ENCODE results near the gene PAX9. TPM values are rescaled to one million over a fixed set of nuclear protein-coding genes. Genes with fewer than 3 reads are reported as not detected.

PAX9 gene
- total RNA-seq, 3 donors from 2014 or later (not counting 1 experiment from before 2014, with no cell fraction given) = not detected

DNA sequence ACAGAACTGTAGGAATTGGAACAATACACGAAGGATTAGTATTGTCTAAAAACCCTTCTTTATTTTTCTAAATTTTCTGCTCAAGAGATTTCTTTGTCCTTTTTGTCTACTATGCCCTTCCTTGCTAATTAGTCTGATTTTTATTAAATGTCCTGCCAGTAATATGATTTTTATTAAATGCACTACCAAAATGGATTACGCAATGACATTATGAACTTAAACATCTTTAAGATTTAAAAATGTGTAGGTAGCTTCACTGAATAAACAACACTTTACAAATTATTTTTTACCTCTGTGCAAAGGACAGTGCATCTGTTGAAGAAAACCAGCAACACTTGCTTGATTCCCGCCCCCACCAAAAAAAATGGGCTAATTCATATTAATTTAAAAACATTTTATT, 8.2 kb upstream of the PAX9 start:
- no peak overlapping the region for H3K27ac ChIP-seq (ENCODE audit: low read length)
- peaks cover 5% of the 10 kb centered on the region for H3K36me3 Mint-ChIP-seq
- no peak overlapping the region for H3K4me3 Mint-ChIP-seq
- TF ChIP-seq, protein P1, sequence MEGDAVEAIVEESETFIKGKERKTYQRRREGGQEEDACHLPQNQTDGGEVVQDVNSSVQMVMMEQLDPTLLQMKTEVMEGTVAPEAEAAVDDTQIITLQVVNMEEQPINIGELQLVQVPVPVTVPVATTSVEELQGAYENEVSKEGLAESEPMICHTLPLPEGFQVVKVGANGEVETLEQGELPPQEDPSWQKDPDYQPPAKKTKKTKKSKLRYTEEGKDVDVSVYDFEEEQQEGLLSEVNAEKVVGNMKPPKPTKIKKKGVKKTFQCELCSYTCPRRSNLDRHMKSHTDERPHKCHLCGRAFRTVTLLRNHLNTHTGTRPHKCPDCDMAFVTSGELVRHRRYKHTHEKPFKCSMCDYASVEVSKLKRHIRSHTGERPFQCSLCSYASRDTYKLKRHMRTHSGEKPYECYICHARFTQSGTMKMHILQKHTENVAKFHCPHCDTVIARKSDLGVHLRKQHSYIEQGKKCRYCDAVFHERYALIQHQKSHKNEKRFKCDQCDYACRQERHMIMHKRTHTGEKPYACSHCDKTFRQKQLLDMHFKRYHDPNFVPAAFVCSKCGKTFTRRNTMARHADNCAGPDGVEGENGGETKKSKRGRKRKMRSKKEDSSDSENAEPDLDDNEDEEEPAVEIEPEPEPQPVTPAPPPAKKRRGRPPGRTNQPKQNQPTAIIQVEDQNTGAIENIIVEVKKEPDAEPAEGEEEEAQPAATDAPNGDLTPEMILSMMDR (IDR thresholded peaks at IDR 0.05) = no peak
- intact Hi-C loops (cut with micrococcal nuclease) = no loop called here
- H3K4me1 ChIP-seq (ENCODE audit: control insufficient read depth, insufficient read depth, low read length) = no peaks in the 10 kb centered on the region
- WGBS (ENCODE audit: insufficient coverage) = 20% methylated on average over 1 of the region's 3 CpGs
- peaks cover 0 to 2% of the 10 kb centered on the region in 2 donors for H3K9me3 Mint-ChIP-seq
- no peak overlapping the region for H3K27ac Mint-ChIP-seq
- H3K9me3 ChIP-seq (ENCODE audit: control insufficient read depth, insufficient read depth, low read length) = peaks cover 20% of the 10 kb centered on the region
- no peak overlapping the region for H3K4me3 ChIP-seq (ENCODE audit: low read length)
- peaks cover 6 to 7% of the 10 kb centered on the region in 2 donors for H3K4me1 Mint-ChIP-seq
- DNase-seq (no peak), ATAC-seq (no peak)
- H3K36me3 ChIP-seq (ENCODE audit: control insufficient read depth, insufficient read depth, low read length) = no peaks in the 10 kb centered on the region
- H3K27me3 Mint-ChIP-seq (ENCODE audit: low read depth in 2 of 2) = peaks cover 40 to 79% of the 10 kb centered on the region in 2 donors
- H3K27me3 ChIP-seq (ENCODE audit: control insufficient read depth, insufficient read depth, low read length) = peaks cover 58% of the 10 kb centered on the region

DNA sequence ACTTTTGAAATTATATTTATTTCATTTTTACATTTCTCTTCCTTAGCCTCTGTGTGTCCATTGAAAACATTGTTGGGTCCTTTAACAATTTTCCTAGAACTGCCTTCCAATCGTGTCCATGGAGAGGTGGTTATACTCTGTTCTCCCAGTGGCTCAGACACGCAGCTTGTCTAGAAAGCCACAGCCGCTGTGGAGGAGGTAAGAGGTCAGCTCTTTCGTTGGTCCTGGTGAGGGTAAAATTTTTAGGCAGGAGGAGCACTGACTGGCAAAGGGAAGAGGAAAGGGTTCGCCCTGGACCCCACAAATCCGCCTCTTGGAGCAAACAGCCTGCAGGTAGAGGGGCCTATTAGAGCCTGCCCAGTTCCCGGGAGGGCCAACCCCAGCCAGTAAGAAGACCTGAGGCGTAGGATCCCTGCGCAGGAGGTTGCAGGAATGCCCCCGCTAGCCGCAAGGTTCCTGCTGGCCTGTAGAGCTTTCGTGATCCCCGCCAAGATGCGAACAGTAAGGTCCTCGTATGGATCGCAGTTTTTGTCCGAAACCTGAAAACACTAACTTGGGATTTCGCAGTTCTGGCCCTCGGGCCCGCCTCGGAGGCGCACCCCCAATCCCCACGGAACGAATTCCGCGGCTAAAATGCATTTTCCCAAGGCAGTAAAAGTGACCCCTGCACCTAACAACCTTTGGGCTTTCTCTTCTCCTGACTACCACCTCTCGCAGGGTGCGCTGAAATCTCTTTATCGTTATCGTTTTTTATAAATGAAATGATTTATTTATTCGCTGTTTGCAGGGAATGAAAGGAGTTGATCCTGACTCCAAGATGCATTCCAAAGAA, 7.5 kb upstream of the PAX9 start:
- WGBS (ENCODE audit: insufficient coverage) = 11% methylated on average over 31 of the region's 31 CpGs
- no peak overlapping the region for H3K27ac Mint-ChIP-seq
- no peak overlapping the region for H3K4me3 Mint-ChIP-seq
- peaks cover 6 to 7% of the 10 kb centered on the region in 2 donors for H3K4me1 Mint-ChIP-seq
- DNase-seq (no peak), ATAC-seq (no peak)
- peaks cover 14% of the 10 kb centered on the region for H3K9me3 ChIP-seq (ENCODE audit: control insufficient read depth, insufficient read depth, low read length)
- no peaks in the 10 kb centered on the region for H3K4me1 ChIP-seq (ENCODE audit: control insufficient read depth, insufficient read depth, low read length)
- H3K27ac ChIP-seq (ENCODE audit: low read length) = no peak overlapping the region
- intact Hi-C loops (cut with micrococcal nuclease) = no loop called here
- H3K36me3 ChIP-seq (ENCODE audit: control insufficient read depth, insufficient read depth, low read length) = no peaks in the 10 kb centered on the region
- TF ChIP-seq, protein P1 (IDR thresholded peaks at IDR 0.05) = no peak
- H3K27me3 ChIP-seq (ENCODE audit: control insufficient read depth, insufficient read depth, low read length) = peaks cover 63% of the 10 kb centered on the region
- H3K36me3 Mint-ChIP-seq = peaks cover 5% of the 10 kb centered on the region
- H3K4me3 ChIP-seq (ENCODE audit: low read length) = no peak overlapping the region
- H3K9me3 Mint-ChIP-seq = peaks cover 0 to 4% of the 10 kb centered on the region in 2 donors
- peaks cover 43 to 83% of the 10 kb centered on the region in 2 donors for H3K27me3 Mint-ChIP-seq (ENCODE audit: low read depth in 2 of 2)

DNA sequence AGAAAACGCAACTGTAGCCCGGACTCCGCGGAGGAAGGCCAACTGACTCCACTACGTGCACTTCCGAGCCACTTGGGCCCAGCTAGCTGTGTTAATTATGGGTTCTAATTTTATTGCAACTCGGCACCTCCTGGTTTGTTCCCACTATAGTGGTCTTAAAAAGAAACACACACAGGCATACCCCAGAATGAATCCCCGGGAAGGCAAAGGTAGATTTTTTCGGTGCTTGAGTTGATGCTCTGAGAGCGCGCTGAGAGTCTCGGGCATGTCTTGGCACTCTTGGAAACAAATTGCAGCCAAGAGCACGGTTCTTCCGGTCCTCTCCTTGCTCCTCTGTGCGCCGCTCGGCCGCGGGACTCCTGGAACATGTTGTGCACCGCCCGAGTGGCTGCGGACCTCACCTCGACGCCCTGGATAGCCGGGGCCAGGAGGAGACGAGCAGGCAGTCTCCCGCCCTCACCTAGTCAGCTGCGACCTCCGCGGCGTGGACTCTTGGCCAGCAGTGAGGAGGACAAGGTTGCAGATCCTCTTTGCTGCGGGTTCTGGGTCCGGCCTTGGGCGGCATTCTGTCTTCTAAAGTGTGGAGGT, 6.8 kb upstream of the PAX9 start:
- H3K27me3 ChIP-seq (ENCODE audit: control insufficient read depth, insufficient read depth, low read length) = peaks cover 66% of the 10 kb centered on the region
- no peak overlapping the region for H3K4me3 ChIP-seq (ENCODE audit: low read length)
- ATAC-seq = no peak

More for the DNA sequence above, 6.8 kb upstream of the PAX9 start:
- no peak overlapping the region for H3K27ac ChIP-seq (ENCODE audit: low read length)
- H3K4me1 ChIP-seq (ENCODE audit: control insufficient read depth, insufficient read depth, low read length) = no peaks in the 10 kb centered on the region
- H3K4me1 Mint-ChIP-seq = peaks cover 6 to 7% of the 10 kb centered on the region in 2 donors
- no peak for DNase-seq
- peaks cover 5% of the 10 kb centered on the region for H3K36me3 Mint-ChIP-seq
- no peaks in the 10 kb centered on the region for H3K36me3 ChIP-seq (ENCODE audit: control insufficient read depth, insufficient read depth, low read length)
- H3K9me3 ChIP-seq (ENCODE audit: control insufficient read depth, insufficient read depth, low read length) = peaks cover 14% of the 10 kb centered on the region
- no peak overlapping the region for H3K4me3 Mint-ChIP-seq
- intact Hi-C loops (cut with micrococcal nuclease) = no loop called here
- peaks cover 48 to 89% of the 10 kb centered on the region in 2 donors for H3K27me3 Mint-ChIP-seq (ENCODE audit: low read depth in 2 of 2)
- TF ChIP-seq, protein P1 (IDR thresholded peaks at IDR 0.05) = no peak
- H3K9me3 Mint-ChIP-seq = peaks cover 0 to 5% of the 10 kb centered on the region in 2 donors
- 11% methylated on average over 34 of the region's 34 CpGs for WGBS (ENCODE audit: insufficient coverage)
- no peak overlapping the region for H3K27ac Mint-ChIP-seq
